GM12872 (cell line): ENCODE results near the gene CHD9NB.

Source experiments
- CTCF ChIP-seq: IDR thresholded peaks from 3 replicates; pipeline ENCODE4 v1.5.1; 2011; ENCODE audit warnings: low read depth, mild to moderate bottlenecking, low read length, moderate library complexity; ENCODE audit not compliant: insufficient read depth

The CHD9NB gene

GRCh38 chr16:53029971-53030370, 22.7 kb downstream of the CHD9NB start:
- no peak for TF ChIP-seq CTCF

GRCh38 chr16:53024045-53024444, 28.7 kb downstream of the CHD9NB start:
- TF ChIP-seq CTCF: no peak

- peak; percentile 52 for TF ChIP-seq CTCF
Measured at GRCh38 chr16:53022374-53022773, 30.3 kb downstream of the CHD9NB start.

- no peak for TF ChIP-seq CTCF
Measured at GRCh38 chr16:53018834-53019416, 33.8 kb downstream of the CHD9NB start.

GRCh38 chr16:53014287-53014686, 38.4 kb downstream of the CHD9NB start:
- TF ChIP-seq CTCF: no peak

GRCh38 chr16:53007095-53007494, 45.6 kb downstream of the CHD9NB start:
- TF ChIP-seq CTCF: peak; percentile 27; the same call in 1 of the 3 replicates

GRCh38 chr16:52997922-52998321, 54.8 kb downstream of the CHD9NB start:
- no peak for TF ChIP-seq CTCF
